Subcutaneous adipose tissue (tissue), 4 donors: ENCODE measurements around the gene ZNF280D. TPM values are rescaled to one million over a fixed set of nuclear protein-coding genes. Genes with fewer than 3 reads are reported as not detected.

Experiments used
- total RNA-seq, 4 donors: library from RNA; depleted of rRNA; stranded (reverse); fragments of >200 nt; gene quantifications; one replicate each; pipeline ENCODE4 v1.1.0, GENCODE V29; 2016
- TF ChIP-seq, protein P1 (sequence below): fragments of 450-650 bp; IDR thresholded peaks from one replicate; pipeline ENCODE4 v1.5.1; 2016; ENCODE audit warnings: low read depth, mild to moderate bottlenecking, control low read depth, antibody characterized with exemption, moderate library complexity

Gene ZNF280D
- total RNA-seq, 4 donors from 2014 or later = 55.1 to 74.0 (median 62.4) TPM

GRCh38 chr15:56719774-56720555 lies 13.3 kb downstream of the ZNF280D start:
- TF ChIP-seq, protein P1, sequence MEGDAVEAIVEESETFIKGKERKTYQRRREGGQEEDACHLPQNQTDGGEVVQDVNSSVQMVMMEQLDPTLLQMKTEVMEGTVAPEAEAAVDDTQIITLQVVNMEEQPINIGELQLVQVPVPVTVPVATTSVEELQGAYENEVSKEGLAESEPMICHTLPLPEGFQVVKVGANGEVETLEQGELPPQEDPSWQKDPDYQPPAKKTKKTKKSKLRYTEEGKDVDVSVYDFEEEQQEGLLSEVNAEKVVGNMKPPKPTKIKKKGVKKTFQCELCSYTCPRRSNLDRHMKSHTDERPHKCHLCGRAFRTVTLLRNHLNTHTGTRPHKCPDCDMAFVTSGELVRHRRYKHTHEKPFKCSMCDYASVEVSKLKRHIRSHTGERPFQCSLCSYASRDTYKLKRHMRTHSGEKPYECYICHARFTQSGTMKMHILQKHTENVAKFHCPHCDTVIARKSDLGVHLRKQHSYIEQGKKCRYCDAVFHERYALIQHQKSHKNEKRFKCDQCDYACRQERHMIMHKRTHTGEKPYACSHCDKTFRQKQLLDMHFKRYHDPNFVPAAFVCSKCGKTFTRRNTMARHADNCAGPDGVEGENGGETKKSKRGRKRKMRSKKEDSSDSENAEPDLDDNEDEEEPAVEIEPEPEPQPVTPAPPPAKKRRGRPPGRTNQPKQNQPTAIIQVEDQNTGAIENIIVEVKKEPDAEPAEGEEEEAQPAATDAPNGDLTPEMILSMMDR = no peak

DNA sequence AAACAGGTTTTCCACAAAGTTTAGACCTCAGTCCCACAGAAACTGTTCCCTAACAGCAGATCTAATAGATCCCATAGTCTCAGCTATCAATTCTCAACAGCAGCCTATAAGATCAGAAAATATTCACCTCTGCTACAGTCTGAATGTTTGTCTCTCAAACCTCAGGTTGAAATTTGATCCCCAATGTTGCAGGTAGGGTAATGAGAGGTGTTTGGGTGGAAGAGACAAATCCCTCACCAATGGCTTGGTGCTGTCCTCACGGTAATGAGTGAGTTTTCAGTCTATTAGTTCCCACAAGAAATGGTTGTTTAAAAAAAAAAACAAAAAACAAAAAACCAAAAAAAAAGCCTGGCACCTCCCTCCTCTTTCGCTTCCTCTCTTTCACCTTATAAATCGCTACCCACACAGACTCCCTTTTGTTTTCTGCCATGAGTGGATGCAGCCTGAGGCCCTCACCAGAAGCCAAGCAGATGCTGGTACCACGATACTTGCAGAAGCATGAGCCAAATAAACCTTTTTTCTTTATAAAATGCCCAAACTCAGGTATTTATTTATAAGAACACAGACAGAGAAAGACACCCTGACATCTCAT lies 14.2 kb downstream of the ZNF280D start:
- TF ChIP-seq, protein P1 = no peak

DNA sequence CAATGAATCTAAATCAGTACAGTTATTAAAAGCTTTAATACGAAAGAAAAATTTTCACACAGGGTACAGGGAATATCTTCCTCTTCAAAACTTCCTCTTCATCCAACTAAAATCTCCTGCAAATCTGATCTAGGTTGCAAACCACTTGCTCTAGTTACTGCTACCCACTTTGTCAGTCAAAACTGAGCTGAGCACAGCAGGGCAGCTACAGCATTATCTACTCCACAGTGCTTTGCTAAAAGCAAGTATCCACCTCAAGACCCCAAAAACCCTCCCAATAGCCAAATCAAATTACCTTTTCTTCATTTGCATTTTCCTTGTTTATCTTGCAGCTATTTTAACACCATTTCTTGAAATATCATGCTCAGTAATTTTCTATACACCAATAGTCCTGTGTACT lies 14.7 kb downstream of the ZNF280D start:
- TF ChIP-seq, protein P1 = no peak

DNA sequence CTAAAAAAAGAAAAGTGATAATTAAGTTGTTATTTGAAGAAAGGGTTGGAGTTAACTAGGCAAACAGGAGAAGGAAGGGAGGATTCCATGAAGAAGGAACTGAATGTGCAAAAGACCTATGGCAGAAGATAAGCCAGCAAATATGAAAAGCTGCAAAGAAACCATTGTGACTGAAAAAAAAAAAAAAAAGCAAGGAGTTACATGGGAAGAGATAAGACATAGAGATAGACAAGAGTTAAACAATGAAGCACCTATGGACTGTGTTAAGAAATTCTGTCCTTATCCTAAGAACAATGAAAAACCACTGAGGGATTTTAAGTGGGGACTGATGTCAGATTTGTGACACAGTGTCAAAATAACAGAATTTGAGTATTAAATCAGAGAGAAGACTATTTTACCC lies 17.0 kb downstream of the ZNF280D start:
- TF ChIP-seq, protein P1 = no peak

DNA sequence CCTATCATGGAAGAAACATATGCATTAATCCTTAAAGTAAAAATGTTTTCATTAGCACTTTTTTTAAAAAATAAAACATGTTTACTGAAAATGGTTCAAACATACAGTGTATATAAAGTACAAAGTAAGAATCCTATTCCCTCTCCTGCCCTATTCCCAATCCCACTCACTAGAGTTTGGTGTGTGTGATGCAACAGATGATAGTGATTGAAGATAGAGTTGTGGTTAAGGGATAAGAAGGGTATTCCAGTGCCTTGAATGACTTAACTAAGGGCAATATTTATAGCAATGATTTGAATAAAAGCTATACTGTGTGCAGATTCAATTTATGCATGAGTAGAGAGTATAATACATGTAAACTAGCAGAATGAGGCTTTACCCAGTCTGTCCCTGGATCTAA lies 18.1 kb downstream of the ZNF280D start:
- TF ChIP-seq, protein P1 = no peak

- TF ChIP-seq, protein P1 = no peak
Measured at GRCh38 chr15:56699743-56700142, 33.6 kb downstream of the ZNF280D start.

- TF ChIP-seq, protein P1 = no peak
Measured at GRCh38 chr15:56698270-56698669, 35.0 kb downstream of the ZNF280D start.
